ENCODE measurements around the gene PPIC.

DNA sequence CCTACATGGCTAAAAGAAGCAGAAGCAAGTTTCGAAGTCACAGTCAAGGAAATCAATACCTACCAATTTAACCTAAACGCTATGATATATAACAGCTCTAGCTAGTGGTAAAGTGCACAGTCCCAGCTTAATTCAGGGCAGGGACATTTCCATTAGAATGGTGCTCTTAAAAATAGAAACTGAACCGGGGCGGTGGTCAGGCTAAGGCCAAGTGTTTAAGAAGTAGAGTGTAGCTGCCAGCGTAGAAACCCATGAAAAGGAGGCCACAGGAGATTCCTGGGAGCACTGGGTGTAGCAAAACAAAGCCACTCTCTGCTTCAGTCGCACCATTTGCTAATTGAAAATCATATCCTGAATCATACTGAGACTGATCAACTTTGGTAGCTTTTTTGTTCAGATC, 28.8 kb downstream of the PPIC start:
- TF ChIP-seq POLR2AphosphoS5 (IDR thresholded peaks at IDR 0.05; ENCODE audit: low read depth, low read length) (no peak), POLR2A (IDR thresholded peaks at IDR 0.05; ENCODE audit: low read depth, low read length) (no peak), PAX5 (IDR thresholded peaks at IDR 0.05; ENCODE audit: insufficient read depth, low read length, severe bottlenecking) (no peak)
